ENCODE results near the gene PEDS1. TPM values are rescaled to one million over a fixed set of nuclear protein-coding genes. Genes with fewer than 3 reads are reported as not detected.

PEDS1 gene
- total and polyA plus RNA-seq, 10 of the 15 experiments (the other 5 are each of a cell fraction or from before 2014, with no cell fraction given), result 1.7 to 25.6 (median 16.8) TPM

DNA sequence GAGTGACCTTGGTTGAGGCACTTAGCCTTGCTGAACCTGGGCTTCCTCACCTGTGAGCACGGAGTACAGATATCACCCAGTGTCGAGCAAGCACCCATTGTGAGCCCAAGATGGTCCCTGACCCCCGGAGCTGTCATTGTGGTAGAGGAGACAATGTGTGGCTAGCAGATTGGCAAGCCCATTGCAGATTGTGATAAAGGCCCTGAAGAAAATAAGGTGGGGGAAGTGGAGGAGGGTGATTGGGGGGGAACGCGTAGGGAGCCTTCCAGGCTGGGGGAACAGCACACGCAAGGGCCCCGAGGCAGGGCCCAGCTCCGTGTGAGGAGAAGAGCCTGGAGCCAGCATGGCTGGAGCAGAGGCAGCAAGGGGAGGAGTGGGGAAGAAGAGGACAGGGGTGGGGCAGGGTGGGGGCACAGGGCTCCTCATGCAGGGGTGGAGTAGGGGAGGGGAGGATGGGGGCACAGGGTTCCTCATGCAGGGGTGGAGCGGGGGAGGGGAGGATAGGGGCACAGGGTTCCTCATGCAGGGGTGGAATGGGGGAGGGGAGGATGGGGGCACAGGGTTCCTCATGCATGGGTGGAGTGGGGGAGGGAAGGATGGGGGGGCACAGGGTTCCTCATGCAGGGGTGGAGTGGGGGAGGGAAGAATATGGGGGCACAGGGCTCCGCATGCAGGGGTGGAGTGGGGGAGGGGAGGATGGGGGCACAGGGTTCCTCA, 44.1 kb upstream of the PEDS1 start:
- ChIA-PET CTCF (no interaction called here), RAD21 (ENCODE audit: unreplicated experiment) (no interaction called here)
- 75% methylated on average over 7 of the region's 10 CpGs for WGBS (ENCODE audit: insufficient coverage, insufficient replicate concordance, low lambda C conversion rate, missing lambda C conversion rate)

More for the DNA sequence above, 44.1 kb upstream of the PEDS1 start:
- intact Hi-C loops (cut with micrococcal nuclease; ENCODE audit: unreplicated experiment), result no loop called here
- no peak overlapping the region for H3K9ac ChIP-seq (ENCODE audit: control insufficient read depth, insufficient read depth, low read length)
- peaks cover 7% of the 10 kb centered on the region for H3K4me1 ChIP-seq (ENCODE audit: control insufficient read depth, insufficient read depth, low read length)
- peaks cover 8% of the 10 kb centered on the region for H3K79me2 ChIP-seq (ENCODE audit: control insufficient read depth, insufficient read depth, low read length)
- H3K4me2 ChIP-seq (ENCODE audit: control insufficient read depth, insufficient read depth), result no peak overlapping the region
- DNase-seq (ENCODE audit: low read depth, low spot score) (no peak), FAIRE-seq (no peak), ATAC-seq (no peak)
- in situ Hi-C loops (cut with MboI), result no loop called here
- no peaks in the 10 kb centered on the region for H4K20me1 ChIP-seq (ENCODE audit: control insufficient read depth, insufficient read depth)
- TF ChIP-seq SMC3 (IDR thresholded peaks at IDR 0.05; ENCODE audit: borderline replicate concordance, low read length), result no peak
- no peak for TF ChIP-seq SIN3A (IDR thresholded peaks at IDR 0.05; ENCODE audit: low read depth, low read length)
- TF ChIP-seq SKIL (IDR thresholded peaks at IDR 0.05; ENCODE audit: low read depth, poor library complexity, severe bottlenecking), result no peak
- TF ChIP-seq EGR1 (IDR thresholded peaks at IDR 0.05; ENCODE audit: borderline replicate concordance in 1 of 2, low read depth in 2 of 2, low read length in 2 of 2), result no peak
- no peak for TF ChIP-seq CBFB (IDR thresholded peaks at IDR 0.05; ENCODE audit: low read depth)
- no peak for TF ChIP-seq POLR2A (IDR thresholded peaks at IDR 0.05; ENCODE audit: low read depth, low read length)
- TF ChIP-seq GATAD2B (conservative IDR thresholded peaks at IDR 0.05; ENCODE audit: low read depth), result no peak
- TF ChIP-seq MTA3 (IDR thresholded peaks at IDR 0.05; ENCODE audit: borderline replicate concordance, low read length), result no peak
- no peak for TF ChIP-seq CHD4 (IDR thresholded peaks at IDR 0.05)
- TF ChIP-seq, protein P1, sequence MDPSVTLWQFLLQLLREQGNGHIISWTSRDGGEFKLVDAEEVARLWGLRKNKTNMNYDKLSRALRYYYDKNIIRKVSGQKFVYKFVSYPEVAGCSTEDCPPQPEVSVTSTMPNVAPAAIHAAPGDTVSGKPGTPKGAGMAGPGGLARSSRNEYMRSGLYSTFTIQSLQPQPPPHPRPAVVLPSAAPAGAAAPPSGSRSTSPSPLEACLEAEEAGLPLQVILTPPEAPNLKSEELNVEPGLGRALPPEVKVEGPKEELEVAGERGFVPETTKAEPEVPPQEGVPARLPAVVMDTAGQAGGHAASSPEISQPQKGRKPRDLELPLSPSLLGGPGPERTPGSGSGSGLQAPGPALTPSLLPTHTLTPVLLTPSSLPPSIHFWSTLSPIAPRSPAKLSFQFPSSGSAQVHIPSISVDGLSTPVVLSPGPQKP (IDR thresholded peaks at IDR 0.05; ENCODE audit: low read depth, low read length), result no peak
- TF ChIP-seq NFIC (IDR thresholded peaks at IDR 0.05; ENCODE audit: low read depth, low read length), result no peak
- no peak for TF ChIP-seq TCF7 (IDR thresholded peaks at IDR 0.05; ENCODE audit: borderline replicate concordance)
- TF ChIP-seq PAX8 (IDR thresholded peaks at IDR 0.05), result no peak
- no peak for TF ChIP-seq HCFC1 (IDR thresholded peaks at IDR 0.05; ENCODE audit: low read length)
- no peak for TF ChIP-seq CBX3 (IDR thresholded peaks at IDR 0.05; ENCODE audit: borderline replicate concordance, low read depth)
- no TSS peak for BruUV-seq (replicated peaks)
- ChIA-PET SMC1A (ENCODE audit: uncharacterized antibody, unreplicated experiment) (interaction anchor here (0.9 kb wide), 1 partner anchor 152 kb away, joined by 6 read pairs; no protein-coding TSS in a partner anchor), POLR2A (no interaction called here)
- H2AFZ ChIP-seq (ENCODE audit: control insufficient read depth, low read depth, low read length), result no peak overlapping the region
- H3K27ac ChIP-seq (ENCODE audit: control insufficient read depth, insufficient read depth), result no peak overlapping the region
- H3K27me3 ChIP-seq (replicated peaks in 1 of 2; ENCODE audit: control insufficient read depth in 2 of 2, insufficient read depth in 2 of 2, low read length in 1 of 2), result no peaks in the 10 kb centered on the region
- no peaks in the 10 kb centered on the region; the same call in 2 of the 3 replicates for H3K9me3 ChIP-seq (replicated peaks; ENCODE audit: control insufficient read depth, insufficient read depth, low read length)
- no peaks in the 10 kb centered on the region for H3K36me3 ChIP-seq (ENCODE audit: control insufficient read depth in 2 of 2, insufficient read depth in 2 of 2, low read length in 1 of 2)
- H3K4me3 ChIP-seq, result no peak overlapping the region

All from GM12878 (cell line).